Epidermal melanocyte (primary cell): ENCODE results near the gene SULT1A1.

Experiments
- DNase-seq: peaks from one replicate; pipeline ENCODE4 v3.0.0; 2011; ENCODE audit warnings: low spot score; ENCODE audit not compliant: insufficient read length

The SULT1A1 gene

DNA sequence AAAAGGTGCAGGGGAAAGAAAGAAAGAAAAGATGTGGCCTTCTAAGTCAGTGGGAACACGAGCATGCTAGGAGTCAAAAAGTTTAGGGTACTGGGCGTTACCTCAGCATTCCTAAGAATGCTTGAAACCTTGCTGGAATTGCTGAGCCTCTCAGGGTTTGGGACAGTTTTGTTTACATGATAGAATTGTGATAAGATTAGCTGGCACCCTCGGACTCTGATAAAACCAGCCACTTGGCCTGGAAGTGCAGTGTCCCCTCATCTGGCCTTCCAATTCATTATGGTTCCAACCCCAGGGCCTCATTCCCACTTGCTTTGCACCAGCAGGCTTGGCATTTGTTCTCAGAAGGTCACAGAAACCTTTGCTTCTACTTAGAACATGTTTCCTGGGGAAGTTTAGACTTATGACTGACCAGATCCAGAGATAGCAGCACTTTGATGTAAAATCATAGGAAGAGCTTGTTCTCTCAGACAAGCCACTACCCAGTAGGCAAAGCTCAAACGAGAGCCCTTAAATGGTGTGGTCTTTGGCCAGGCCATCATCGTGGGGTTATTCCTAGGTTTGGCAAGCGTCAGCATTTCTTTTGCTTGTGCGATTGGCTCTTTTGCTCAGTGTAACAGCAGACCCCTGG is 48.2 kb downstream of the SULT1A1 start:
- DNase-seq = no peak

DNA sequence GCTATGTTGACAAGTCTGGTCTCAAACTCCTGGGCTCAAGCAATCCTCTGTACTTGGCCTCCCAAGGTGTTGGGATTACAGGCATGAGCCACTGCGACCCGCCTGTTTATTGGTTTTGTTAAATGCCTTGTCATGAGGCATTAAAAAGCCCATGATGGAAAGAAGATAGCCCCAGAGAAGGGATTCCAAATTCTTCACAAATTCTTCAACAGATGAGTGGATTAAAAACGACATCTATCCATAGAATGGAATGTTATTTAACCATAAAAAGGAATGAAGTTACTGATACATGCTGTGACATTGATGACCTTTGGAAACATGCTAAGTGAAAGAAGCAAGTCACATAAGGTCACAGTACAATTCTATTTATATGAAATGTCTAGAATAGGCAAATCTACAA is 51.4 kb downstream of the SULT1A1 start:
- no peak for DNase-seq

DNA sequence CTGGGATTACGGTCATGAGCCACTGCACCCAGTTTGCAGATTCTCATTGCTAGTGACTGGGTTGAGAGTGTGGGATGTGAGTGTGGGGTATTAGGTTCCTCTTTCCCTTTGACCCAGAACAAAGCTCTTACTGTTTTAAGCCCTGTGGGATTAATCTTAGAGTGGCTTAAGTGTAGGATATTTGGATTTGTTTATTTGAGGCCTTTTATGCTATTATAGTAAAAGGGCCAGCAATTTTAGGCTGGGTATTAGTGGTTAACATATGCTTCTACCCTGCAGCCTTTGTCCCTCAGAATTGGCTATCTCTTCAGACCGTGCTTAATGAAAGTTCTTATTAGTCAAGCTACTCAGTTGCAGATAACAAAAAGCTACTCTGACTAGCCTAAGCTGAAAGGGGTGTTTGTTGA is 52.9 kb downstream of the SULT1A1 start:
- peak; percentile 51 for DNase-seq

DNA sequence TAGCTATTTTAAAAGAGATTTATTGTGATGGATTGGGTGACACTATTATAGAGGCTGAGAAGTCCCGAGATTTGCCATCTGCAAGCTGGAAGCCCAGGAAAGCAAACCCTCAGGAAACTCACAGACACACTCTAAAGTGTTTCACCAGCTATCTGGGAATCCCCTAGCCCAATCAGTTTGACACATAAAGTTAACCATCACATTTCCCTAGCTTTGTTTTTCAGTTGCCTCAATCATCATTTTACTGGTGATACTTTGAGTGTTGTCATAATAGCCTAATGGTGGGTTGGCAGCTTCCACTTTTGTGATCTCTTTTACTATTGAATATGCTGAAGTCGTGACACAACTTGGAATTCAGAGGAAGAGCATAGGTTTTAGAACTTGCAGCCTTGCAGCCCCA is 54.3 kb downstream of the SULT1A1 start:
- no peak for DNase-seq
